Uterus (tissue), 4 donors: ENCODE results near the gene HTR3A. TPM values are rescaled to one million over a fixed set of nuclear protein-coding genes. Genes with fewer than 3 reads are reported as not detected.
A peak's percentile ranks its signal among the peaks of the same experiment; 100 is the strongest.
"Not testable (repeated sequence)": the region's sequence is repeated elsewhere in the genome, so short reads cannot be mapped to it uniquely, and the experiment has no call there.

ENCODE experiments used
- DNase-seq, 2 donors: peaks; one replicate each; pipeline ENCODE4 v3.0.0-alpha.2; 2019 to 2020
- H3K27ac ChIP-seq, 2 donors: fragments of 200-600 bp; sonication (generic); 1 replicate in 1 of 2; 2 replicates in 1 of 2; pipeline ENCODE4 v1.5.1; 2016 to 2018
- H3K27me3 ChIP-seq, 2 donors: fragments of 200-600 bp; sonication (generic); one replicate each; pipeline ENCODE4 v1.5.1; 2018 to 2019; ENCODE audit warnings: control low read depth in 1 of 2
- H3K36me3 ChIP-seq, 2 donors: fragments of 200-600 bp; sonication (generic); one replicate each; pipeline ENCODE4 v1.5.1; 2019; ENCODE audit warnings: control low read depth in 1 of 2
- H3K4me1 ChIP-seq, 2 donors: fragments of 200-600 bp; sonication (generic); one replicate each; pipeline ENCODE4 v1.5.1; 2018 to 2019; ENCODE audit warnings: control low read depth in 1 of 2
- H3K4me3 ChIP-seq, 2 donors: fragments of 200-600 bp; sonication (generic); 1 replicate in 1 of 2; 2 replicates in 1 of 2; pipeline ENCODE4 v1.5.1; 2018 to 2019; ENCODE audit warnings: mild to moderate bottlenecking in 1 of 2
- H3K9me3 ChIP-seq, 2 donors: fragments of 200-600 bp; sonication (generic); one replicate each; pipeline ENCODE4 v1.5.1; 2019; ENCODE audit warnings: control low read depth in 1 of 2
- POLR2A ChIP-seq, 2 donors: fragments of 450-650 bp; IDR thresholded peaks; one replicate each; pipeline ENCODE4 v1.6.1; 2016; ENCODE audit warnings: antibody characterized with exemption in 2 of 2, mild to moderate bottlenecking in 1 of 2, moderate library complexity in 1 of 2
- intact Hi-C: fragments of 100-400 bp; cut with DNase I; formaldehyde crosslinking; loops from one replicate; pipeline ENCODE4 v1.15.1; 2023; ENCODE audit warnings: low total_unique reads
- total RNA-seq, 4 donors: library from RNA; depleted of rRNA in 3 of 4; stranded (reverse); fragments of >200 nt in 3 of 4; gene quantifications; one replicate each; pipeline versions ENCODE4 v1.1.0 to v1.2.4, GENCODE V29; 2014 to 2023
- TF ChIP-seq, protein P1 (sequence below), 4 experiments: fragments of 200-600 bp in 2 of 4; fragments of 450-650 bp in 2 of 4; sonication (generic) in 2 of 4; IDR thresholded peaks; one replicate each; pipeline ENCODE4 v1.5.1; 2016 to 2019; ENCODE audit warnings: antibody characterized with exemption in 4 of 4, mild to moderate bottlenecking in 2 of 4, moderate library complexity in 1 of 4
- donor health status: DM: yes; HTN: yes; CAD: no.

The HTR3A gene
- under 1 TPM in 2 of 4 donors, not detected in 2; 0.14 to 0.21 TPM for total RNA-seq

DNA sequence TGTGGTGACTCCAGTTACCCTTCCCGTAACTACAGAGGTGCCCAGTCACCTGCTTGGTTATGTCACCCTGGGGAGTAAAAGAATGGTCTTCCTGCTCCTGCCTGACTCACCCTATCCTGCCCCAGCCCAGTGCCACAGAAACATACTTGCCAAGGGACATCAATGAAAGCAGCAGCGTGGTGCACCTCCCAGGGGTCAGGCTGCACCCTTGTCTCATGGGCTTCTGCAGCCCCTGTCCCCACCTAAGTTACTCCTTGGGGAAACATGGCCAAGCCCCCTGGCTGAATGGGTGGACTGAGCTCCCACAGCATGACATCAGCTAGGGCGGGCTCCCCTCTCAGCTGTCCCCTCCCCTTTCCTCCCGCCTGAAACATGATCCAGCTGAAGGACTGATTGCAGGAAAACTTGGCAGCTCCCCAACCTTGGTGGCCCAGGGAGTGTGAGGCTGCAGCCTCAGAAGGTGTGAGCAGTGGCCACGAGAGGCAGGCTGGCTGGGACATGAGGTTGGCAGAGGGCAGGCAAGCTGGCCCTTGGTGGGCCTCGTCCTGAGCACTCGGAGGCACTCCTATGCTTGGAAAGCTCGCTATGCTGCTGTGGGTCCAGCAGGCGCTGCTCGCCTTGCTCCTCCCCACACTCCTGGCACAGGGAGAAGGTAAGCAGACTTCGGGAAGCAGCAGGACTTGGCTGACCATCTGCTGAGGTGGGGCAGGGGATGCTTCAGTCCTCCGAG lies at the start of gene HTR3A:
TSS of gene HTR3A (plus strand) at position 368 of the 730 bp plus-strand sequence. CDS start at position 586, 218 bp downstream.
- DNase-seq: peak; percentile 24 to 25

DNA sequence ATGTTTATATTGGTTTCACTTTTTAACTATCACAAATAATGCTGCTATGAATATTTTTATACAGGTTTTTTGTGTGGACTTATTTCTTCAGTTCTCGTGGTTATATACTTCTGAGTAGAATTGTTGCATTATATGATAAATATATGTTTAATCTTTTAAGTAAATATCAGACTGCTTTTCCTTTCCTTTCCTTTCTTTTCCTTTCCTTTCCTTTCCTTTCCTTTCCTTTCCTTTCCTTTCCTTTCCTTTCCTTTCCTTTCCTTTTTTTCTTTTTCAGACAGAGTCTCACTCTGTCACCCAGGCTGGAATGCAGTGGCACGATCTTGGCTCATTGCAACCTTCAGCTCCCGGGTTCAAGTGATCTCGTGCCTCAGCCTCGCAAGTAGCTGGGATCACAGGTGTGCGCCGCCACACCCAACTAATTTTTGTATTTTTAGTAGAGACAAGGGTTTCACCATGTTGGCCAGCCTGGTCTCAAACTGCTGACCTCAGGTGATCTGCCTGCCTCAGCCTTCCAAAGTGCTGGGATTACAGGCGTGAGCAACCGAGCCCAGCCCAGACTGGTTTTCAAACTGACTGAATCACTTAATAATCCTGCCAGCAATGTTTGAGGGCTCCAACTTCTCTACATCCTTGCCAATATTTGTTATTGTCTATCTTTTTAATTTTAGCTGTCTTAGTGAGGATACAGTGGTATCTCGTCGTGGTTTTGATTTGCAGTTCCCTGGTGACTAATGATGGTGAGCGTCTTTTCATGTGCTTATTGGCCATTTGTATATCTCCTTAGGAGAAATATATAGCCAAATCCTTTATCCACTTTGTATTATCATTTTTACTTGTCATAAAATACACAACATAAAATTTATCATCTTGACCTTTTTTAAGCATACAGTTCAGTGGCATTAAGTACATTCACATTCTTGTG lies 48.4 kb upstream of the HTR3A start:
- no peak overlapping the region for H3K4me3 ChIP-seq
- DNase-seq: no peak
- no peaks in the 10 kb centered on the region for H3K36me3 ChIP-seq
- H3K27ac ChIP-seq: no peak overlapping the region
- TF ChIP-seq POLR2A (IDR thresholded peaks at IDR 0.05): no peak
- TF ChIP-seq, protein P1, sequence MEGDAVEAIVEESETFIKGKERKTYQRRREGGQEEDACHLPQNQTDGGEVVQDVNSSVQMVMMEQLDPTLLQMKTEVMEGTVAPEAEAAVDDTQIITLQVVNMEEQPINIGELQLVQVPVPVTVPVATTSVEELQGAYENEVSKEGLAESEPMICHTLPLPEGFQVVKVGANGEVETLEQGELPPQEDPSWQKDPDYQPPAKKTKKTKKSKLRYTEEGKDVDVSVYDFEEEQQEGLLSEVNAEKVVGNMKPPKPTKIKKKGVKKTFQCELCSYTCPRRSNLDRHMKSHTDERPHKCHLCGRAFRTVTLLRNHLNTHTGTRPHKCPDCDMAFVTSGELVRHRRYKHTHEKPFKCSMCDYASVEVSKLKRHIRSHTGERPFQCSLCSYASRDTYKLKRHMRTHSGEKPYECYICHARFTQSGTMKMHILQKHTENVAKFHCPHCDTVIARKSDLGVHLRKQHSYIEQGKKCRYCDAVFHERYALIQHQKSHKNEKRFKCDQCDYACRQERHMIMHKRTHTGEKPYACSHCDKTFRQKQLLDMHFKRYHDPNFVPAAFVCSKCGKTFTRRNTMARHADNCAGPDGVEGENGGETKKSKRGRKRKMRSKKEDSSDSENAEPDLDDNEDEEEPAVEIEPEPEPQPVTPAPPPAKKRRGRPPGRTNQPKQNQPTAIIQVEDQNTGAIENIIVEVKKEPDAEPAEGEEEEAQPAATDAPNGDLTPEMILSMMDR (IDR thresholded peaks at IDR 0.05): no peak
- H3K9me3 ChIP-seq: no peaks in the 10 kb centered on the region
- intact Hi-C loops: no loop called here
- H3K27me3 ChIP-seq: no peaks in the 10 kb centered on the region
- no peaks in the 10 kb centered on the region for H3K4me1 ChIP-seq

More for the DNA sequence above, at the start of gene HTR3A:
- no peaks in the 10 kb centered on the region for H3K9me3 ChIP-seq
- no peak within 1 kb of the TSS for H3K27ac ChIP-seq
- no peaks in the 10 kb centered on the region for H3K27me3 ChIP-seq
- H3K4me1 ChIP-seq: no peaks in the 10 kb centered on the region
- no peaks in the 10 kb centered on the region for H3K36me3 ChIP-seq
- TF ChIP-seq, protein P1 (IDR thresholded peaks at IDR 0.05): no peak
- TF ChIP-seq POLR2A (IDR thresholded peaks at IDR 0.05): no peak
- intact Hi-C loops: no loop called here
- H3K4me3 ChIP-seq: no peak within 1 kb of the TSS

DNA sequence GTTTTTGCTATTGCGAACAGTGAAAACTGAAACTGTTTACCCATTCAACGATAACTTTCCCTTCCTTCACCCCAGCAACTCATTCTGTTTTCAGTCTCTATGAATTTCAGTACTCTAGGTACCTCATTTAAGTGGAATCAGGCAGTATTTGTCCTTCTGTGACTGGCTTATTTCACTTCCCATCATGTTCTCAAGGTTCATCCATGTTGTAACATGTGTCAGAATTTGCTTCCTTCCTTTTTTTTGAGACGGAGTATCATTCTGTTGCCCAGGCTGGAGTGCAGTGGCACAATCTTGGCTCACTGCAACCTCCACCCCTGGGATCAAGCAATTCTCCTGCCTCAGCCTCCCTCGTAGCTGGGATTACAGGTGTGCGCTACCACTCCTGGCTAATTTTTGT lies 46.6 kb upstream of the HTR3A start:
- Histone ChIP-seq H3K27me3 (no peaks in the 10 kb centered on the region), H3K36me3 (no peaks in the 10 kb centered on the region), H3K9me3 (no peaks in the 10 kb centered on the region), H3K27ac (no peak overlapping the region), H3K4me3 (no peak overlapping the region), H3K4me1 (no peaks in the 10 kb centered on the region)
- TF ChIP-seq, protein P1 (IDR thresholded peaks at IDR 0.05): no peak
- no peak for TF ChIP-seq POLR2A (IDR thresholded peaks at IDR 0.05)
- DNase-seq: no peak
- intact Hi-C loops: no loop called here

DNA sequence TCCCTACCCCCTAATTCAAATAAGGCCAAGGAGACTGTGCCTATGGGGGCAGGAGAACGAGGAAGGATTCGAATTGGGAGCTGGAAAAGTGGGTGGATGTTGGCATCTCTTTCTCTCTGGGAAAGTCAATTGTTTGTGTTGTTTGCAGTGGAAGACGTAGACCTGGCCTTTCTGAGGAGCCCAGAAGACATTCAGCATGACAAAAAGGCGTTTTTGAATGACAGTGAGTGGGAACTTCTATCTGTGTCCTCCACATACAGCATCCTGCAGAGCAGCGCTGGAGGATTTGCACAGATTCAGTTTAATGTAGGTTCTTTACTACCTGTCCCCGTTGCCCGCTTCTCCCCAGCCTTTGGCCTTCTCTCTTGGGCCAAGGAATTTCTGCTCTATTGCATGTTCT lies 42.1 kb upstream of the HTR3A start:
- Histone ChIP-seq H3K36me3 (no peaks in the 10 kb centered on the region), H3K27ac (no peak overlapping the region), H3K4me3 (no peak overlapping the region), H3K27me3 (no peaks in the 10 kb centered on the region), H3K4me1 (no peaks in the 10 kb centered on the region), H3K9me3 (no peaks in the 10 kb centered on the region)
- DNase-seq: no peak
- intact Hi-C loops: no loop called here
- TF ChIP-seq POLR2A (IDR thresholded peaks at IDR 0.05): no peak
- TF ChIP-seq, protein P1 (IDR thresholded peaks at IDR 0.05): no peak

DNA sequence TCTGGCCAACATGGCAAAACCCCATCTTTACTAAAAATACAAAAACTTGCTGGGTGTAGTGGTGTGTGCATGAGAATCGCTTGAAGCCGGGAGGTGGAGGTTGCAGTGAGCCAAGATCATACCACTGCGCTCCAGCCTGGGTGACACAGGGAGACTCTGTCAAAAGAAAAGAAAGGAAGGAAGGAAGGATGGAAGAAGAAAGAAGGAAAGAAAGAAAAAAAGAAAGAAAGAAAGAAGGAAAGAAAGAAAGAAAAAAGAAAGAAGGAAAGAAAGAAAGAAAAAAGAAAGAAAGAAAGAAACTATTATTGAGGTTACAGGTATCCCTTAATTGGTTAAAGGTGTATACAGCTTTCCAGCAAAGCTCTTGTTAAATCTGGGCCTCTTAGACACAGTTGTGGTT lies 40.7 kb upstream of the HTR3A start:
- DNase-seq, H3K27me3 ChIP-seq, H3K9me3 ChIP-seq, intact Hi-C loops, H3K36me3 ChIP-seq, H3K4me1 ChIP-seq, H3K27ac ChIP-seq, H3K4me3 ChIP-seq: not testable (repeated sequence)
